ENCODE data around the gene UTP14C. TPM values are rescaled to one million over a fixed set of nuclear protein-coding genes. Genes with fewer than 3 reads are reported as not detected.
A peak's percentile ranks its signal among the peaks of the same experiment; 100 is the strongest.
"Not testable (repeated sequence)": the region's sequence is repeated elsewhere in the genome, so short reads cannot be mapped to it uniquely, and the experiment has no call there.

UTP14C gene
- polyA plus RNA-seq, 5 donors = 25.6 to 34.4 (median 32.6) TPM

DNA sequence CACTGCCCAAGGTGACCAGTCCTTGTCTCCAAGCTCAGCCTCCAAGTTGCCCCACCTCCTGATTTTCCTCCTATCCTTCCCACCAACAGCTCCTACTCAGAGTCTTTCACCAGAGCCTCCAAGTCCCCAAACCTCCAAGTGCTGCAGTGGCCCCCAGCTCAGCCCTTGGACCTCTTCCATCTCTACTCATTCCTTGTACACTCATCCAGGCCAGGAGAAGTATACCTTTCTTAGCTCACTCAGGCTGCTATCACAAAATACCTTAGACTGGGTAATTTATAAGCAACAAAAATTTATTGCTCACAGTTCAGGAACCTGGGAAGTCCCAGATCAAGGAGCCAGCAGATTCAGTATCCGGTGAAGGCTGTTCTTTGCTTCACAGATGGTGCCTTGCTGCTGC is 24.6 kb upstream of the UTP14C start:
- DNase-seq = no peak

DNA sequence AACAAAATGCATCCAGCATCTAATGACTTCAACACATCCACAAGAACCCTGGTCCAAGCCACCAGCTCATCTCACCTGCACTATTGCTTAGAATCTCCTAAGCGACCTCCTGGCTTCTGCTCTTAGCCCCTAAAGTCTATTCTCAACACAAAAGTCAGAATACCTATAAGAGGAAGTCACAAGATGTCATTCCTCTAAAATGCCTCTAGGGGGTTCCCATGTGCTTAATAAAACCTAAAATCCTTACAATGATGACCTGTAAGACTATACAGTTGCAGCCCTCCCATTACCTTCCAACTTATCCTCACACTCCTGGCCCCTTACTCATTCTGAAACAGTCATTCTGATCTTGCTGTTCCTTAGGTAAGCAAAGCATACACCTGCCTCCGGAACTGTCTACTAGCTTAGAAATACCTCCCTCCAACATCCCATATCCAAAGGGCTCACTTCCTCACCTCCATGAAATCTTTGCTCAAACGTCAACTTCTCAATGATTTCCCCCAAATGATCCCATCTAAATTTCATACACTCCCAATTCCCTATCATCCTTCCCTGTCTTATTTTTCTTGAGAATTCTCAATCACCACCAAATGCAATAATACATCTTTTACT is 23.3 kb upstream of the UTP14C start:
- no peak for DNase-seq

DNA sequence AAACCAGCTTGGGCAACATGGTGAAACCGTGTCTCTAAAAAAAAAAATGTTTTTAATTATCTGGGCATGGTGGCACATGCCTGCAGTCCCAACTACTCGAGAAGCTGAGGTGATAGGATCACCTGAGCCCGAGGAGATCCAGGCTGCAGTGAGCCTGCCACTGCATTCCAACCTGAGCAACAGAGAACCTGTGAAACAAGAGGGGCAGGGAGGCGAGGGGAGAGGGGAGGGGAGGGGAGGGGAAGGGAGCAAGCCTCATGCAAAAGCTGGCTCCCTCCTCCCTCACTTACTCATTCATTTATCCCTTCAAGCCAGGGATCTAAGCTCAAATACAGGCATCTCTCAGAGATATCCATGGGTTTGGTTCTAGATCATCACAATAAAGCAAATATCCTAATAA is 22.1 kb upstream of the UTP14C start:
- no peak for DNase-seq

DNA sequence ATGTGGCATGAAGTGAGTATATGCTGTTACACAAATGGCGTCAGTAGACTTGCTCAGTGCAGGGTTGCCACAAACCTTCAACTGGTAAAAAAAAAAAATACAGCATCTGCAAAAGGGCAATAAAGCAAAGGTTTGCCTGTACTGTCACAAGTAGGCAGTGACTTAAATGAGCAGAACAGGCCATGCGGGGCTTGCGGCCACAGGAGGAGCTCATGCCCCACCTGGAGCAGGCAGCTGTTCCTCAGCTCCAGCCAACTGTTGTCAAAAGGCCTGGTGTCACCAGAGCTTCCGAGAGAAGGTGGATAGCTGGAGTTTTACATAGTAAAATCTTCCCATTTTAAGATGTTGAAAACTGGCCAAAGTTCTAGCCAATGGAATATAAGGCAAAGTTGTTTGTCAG is 20.9 kb upstream of the UTP14C start:
- no peak for DNase-seq

DNA sequence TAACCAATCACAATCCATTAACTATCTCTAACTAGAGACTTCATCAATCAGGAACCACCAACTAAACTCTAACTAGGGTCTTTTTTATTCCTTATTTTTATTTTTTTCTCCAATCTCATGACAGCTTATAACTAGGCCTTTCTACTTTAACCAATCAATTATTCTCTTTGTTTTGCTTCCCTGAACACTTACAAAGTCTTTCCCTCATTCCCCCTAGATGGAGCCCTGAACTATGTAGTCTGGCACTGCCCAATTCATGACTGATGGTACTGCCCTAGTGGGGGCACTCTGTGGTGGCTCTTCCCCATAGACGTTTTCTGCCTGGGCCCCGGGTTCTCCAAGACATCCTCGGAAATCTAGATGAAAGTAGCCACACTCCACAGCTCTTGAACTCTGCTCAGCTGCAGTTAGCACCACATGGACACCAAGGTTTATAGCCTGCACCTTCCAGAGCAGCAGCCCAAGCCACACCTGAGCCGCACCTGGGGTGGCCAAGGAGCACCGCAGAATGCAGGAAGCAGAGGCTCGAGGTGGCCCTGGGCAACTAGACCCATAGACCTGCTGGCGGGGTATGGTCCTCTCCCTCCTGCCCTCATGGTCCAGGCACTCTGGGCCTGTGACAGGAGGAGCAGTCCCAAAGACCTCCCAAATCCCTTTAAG is 19.9 kb upstream of the UTP14C start:
- DNase-seq = no peak

DNA sequence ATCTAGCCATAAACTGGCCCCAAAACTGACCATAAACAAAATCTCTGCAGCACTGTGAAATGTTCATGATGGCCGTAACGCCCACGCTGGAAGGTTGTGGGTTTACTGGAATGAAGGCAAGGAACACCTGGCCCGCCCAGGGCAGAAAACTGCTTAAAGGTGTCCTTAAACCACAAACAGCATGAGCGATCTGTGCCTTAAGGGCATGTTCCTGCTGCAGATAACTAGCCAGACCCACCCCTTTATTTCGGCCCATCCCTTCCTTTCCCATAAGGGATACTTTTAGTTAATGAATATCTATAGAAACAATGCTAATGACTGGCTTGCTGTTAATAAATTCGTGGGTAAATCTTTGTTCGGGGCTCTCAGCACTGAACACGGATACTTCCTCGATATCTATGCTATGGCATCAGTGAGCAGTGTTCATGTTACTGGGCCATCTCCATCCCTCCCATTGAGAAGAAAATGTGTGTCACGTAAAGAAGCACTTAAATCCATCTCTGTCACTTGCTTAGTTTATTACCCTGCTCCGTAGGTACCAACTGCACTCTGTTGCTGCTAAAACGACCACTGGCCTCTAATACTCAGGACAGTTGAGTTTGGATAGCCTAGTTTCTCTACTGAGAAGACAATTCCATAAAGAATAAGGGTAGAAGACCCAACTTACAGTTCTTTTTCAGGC is 18.5 kb upstream of the UTP14C start:
- DNase-seq = no peak

DNA sequence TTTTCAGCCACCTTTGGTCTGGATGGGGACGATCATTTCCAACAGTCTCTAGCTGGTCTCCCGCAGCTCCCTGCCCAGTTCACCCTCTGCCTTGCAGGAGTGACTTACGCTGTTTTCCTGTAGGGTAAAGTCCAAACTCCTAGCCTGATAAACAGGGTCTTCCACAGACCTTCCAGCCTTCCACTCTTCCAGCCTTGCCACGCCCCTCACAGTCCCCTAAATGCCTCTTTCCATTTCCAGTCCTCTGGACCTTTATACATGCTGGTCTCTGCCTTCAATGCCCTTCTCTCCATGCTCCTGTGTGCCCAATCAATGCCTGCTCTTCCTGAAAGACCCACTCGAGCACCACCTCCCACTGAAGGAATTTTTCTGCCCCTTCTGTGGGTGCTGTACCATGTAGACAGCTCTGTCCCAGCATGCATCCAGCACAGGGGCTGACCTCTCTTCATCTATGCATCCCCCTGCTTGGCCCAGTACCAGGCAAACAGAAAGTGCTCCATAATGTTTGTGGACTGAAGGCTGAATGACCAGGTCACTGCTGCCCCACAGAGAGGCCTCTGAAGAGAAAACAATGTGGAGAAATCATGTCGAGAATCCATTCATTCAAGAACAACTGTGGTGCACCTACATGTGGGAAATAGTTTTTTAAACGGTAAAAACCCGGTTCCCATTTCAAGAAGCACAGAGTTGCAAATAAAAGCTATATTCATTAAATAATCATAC is 17.8 kb upstream of the UTP14C start:
- DNase-seq = no peak

DNA sequence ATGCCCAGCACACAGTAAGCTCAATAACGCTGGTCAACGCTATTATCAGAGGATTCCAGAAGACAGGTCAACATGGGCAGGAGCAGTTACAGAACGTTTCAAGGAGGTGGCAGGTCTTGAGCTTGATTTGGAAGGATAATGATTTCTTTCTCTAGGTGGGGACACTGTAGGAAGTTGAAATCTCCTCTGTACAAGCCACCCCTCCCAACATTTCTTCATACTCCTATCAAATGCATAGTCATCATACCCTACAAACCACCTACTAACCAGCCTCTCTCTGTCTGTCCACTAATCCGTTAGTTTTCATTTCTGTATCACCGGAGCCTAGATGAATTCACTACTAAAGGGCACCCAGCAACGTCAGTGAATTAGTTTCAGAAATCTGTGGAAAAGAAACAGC is 14.5 kb upstream of the UTP14C start:
- DNase-seq = no peak

DNA sequence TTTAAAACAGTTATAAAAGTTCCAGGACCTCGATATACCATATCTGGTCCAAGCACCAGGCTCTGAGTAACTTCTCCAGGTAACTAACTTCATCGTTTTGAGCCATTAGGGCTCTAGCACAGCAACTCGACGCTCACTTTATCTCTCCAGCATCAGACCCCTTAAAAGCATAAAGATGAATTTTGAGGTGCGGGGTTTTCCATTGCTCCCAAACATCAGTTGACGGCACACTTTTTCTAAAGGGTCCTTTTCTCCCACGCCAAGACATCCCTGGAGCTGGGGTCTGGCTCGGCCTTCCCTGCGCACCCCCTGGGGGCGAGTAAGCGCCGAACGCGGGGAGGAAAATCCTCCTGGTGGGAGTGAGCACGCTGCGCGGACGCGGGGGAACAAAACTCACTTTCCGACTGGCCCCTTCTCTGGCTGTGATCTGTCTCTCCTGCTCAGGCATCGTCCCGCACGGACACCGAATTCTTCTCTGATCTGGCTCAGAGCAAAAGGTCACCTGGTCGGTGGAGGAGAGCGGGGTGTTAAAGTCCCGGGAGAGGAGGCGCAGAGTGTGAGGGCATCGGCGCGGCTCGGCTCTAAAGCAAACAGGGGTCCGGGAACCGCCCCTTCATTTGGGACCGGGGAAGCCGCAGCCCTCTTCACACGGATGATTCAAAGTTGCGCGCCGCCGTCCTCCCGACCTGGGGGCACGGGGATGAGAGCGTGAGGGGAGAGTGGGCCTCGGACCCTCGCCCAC is 13.4 kb upstream of the UTP14C start, which contains the start of gene ATP7B:
Gene ATP7B (minus strand): TSS at position 561 of the 742 bp plus-strand sequence. CDS start 113 bp downstream, at position 448.
- no peak for DNase-seq

DNA sequence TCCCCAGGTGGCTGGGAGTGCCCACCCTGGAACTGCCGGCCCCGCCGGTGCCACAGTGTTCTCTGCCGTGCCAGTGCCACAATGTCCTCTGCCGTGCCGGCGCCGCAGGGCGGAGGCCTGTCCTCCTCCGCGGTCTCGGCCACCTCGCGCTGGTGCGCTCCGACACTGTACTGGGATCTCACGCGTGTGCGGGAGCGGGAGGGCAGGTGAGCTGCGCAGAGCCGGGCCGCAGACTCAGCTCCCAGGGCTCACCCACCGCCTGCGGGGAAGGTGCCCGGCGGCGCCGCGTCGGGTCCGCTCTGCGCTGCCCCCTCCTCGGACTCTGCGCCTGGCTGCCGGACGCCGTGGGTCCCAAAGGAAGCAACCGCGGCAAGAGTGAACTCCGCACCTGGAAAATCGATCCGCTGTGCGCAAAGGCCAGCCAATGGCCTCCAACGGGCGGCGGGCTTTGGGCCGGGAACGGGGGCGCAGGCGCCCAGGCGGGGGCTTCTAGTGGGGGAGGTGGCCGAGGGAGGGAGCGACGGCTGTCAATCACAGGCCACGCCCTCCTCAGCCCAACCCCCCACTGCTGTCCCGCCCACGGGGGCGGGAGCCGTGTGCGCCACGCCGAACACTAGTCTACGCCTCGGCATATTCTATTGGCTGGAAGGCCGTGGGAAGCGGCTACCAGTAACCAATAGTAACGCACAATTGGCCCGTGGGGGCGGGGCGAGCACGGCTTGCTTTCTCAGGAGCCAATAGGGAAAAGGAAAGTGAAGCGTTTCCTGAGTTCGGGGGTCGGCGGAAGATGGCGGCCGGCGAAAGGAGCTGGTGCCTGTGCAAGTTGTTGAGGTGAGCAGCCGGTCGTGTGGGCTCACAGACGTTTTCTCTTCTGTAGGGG is 12.6 kb upstream of the UTP14C start, which contains the start of gene ALG11:
Gene ALG11 (plus strand): TSS at position 767 of the 880 bp plus-strand sequence. CDS start 21 bp downstream, at position 788.
- peak; percentile 97 to 98 for DNase-seq

DNA sequence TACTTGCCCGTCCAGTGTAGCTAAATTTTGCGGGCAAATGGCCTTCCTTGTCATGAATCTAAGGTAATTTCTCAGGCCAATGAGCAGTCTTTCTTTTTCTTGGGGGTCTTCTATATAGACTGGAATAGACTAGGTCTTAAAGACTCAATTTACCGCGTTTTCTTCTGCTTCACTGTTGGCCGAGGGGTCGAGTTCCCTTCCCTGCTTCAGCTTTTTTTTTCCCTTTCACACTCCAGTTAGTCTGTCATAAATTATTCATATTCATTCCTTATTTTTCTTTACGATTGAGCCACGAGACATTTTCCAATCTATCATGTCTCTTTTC is 12.0 kb upstream of the UTP14C start:
- DNase-seq = no peak

DNA sequence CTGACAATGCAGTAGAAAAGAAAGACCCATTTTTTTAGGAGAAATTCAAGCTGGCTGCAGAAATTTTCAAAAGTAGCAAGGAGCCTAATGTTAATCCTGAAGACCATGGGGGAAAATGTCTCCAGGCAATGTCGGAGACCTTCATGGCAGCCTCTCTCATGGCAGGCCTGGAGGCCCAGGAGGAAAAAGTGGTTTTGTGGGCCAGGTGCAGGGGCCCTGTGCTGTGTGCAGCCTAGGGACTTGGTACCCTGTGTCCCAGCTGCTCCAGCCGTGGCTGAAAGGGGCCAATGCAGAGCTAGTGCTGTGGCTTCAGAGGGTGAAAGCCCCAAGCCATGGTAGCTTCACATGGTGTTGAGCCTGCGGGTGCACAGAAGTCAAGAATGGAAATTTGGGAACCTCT is 8.2 kb upstream of the UTP14C start:
- DNase-seq = no peak

DNA sequence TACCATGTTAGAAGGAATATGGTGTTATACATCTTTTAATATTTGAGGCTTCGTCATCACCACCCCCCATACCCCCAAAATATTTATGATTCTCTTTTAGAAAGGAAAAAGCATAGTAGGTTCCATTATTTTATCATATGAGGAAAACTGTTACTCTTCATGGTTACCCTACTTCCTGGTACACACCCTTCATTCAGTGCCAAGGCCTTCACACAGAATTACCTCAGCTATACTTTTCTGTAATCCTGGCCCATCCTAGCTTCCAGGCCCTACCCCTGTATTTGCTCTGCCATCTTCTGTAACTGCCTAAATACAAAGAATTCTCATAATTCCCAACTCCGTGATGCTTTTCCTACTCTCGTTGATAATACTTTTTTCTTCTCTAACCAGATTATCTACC is 4.3 kb upstream of the UTP14C start:
- no peak for DNase-seq

DNA sequence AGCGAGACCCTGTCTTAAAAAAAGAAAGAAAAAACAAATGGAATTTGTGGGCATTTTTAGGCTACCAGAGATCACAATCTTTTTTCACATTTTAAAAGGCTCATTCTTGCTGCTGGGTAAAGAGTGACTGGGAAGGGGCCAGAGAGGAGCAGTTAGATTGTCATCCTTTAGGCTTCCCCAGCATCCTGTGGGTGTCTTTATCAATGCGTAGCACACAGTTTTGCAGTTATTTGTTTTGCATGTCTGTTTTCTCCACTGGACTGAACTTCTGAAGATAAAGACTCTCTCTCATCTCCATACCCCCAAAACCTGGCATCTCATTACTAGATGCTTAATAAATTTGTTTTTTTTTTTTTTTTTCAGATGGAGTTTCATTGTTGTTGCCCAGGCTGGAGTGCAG is 2.1 kb upstream of the UTP14C start:
- DNase-seq = no peak

DNA sequence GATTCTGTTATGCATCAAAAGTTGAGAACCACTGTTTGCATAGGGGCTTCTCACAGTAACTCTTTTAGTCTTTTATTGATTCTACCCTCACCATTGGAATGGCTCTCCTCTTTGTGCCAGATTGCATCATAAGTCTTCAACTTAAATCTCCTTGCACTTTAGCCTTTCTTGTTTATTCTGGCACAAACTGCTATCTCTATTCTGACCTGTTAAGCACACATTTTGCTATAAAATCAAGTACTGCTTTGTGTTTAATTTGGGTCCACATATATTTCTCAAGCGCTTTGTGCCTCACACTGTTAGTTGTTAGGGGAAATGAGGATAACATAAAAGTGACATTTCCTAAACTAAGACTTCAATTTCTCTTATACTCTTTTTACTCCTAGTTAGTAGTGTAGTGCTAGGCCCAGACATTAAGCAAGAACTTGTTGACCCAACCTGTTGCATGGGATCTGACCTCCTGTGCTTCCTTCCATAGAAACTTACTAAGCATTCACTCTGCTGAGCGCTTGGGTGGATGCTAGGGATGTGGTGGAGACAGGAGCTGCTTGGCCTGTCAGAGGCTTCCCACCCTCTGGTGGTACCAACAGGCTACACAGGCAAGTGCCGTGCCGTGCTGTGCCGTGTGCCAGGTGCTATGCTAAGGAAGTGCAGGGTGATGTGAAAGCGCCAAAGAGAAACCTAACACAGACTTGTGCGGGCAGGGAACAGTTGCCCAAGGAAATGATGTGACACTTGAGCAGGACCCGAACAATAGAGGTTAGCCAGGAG is 1.2 kb downstream of the UTP14C start:
- no peak for DNase-seq

DNA sequence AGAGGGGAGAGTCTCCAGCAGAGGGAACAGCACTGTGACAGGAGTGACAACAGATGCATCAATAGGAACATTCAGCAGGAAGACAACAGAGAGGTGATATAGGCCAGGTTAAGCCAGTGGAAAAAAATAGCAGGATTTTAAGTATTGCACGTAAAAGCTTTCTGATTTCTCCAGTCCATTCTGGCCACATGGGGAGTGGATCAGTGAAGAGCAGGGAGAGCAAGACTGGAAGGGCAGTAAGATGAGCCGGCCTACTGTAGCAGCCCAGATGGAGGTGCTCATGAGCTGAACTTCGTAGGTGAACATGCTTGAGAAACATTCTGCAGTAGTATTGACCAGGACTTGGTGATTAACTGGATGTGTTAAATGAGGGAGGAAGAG is 1.7 kb downstream of the UTP14C start:
- no peak for DNase-seq

DNA sequence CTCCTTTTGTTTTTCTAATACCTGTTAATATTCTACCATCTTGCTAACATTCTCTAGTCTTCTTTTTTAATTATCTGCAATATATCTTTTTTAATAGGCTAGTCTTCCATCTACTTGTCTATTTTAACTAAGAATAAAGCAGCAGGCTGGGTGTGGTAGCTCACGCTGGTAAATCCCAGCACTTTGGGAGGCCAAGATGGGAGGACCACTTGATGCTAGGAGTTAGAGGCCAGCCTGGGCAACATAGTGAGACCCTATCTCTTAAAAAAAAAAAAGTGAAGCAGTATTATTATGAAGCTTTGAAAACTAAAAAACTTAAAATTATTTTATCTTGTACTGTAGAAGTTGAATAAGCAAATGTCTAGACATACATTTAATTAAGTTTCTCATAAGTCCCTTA is 3.3 kb downstream of the UTP14C start:
- no peak for DNase-seq

DNA sequence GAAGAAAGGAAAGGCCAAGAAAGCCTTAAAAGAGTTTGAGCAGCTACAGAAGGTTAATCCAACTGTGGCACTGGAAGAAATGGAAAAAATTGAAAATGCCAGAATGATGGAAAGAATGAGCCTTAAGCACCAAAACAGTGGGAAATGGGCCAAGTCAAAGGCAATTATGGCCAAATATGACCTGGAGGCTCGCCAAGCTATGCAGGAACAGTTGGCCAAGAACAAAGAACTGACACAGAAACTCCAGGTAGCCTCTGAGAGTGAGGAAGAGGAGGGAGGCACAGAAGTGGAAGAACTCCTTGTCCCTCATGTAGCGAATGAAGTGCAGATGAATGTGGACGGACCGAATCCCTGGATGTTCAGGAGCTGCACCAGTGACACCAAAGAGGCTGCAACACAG is 5.1 kb downstream of the UTP14C start:
- DNase-seq = no peak

DNA sequence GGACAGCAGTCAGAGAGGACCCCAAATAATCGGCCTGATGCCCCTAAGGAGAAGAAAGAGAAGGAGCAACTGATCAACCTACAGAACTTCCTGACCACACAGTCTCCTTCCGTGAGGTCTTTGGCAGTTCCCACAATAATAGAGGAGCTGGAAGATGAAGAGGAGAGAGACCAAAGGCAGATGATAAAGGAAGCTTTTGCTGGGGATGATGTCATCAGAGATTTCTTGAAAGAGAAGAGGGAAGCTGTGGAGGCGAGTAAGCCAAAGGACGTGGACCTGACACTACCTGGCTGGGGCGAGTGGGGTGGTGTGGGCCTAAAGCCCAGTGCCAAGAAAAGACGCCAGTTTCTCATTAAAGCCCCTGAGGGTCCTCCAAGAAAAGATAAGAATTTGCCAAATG is 5.9 kb downstream of the UTP14C start:
- not testable (repeated sequence) for DNase-seq

DNA sequence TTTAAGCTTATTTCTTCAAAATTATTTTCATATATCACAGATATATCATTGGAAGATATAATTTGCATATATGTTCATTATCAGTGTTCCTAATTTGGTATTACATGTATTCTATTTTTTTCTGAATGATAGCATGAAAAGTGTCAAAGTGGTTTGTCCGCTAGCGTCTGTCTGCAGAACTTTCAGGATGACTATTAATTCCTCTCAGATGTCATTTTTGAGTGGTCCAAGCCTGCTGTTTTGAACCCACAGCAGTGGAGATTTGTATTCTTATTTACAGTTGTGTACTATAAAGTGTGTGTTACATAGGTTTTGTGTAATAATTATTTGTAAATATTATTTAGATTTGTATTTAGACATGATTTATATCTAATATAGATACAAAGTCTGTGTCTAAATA is 8.5 kb downstream of the UTP14C start:
- DNase-seq = no peak

All from right lung (tissue), 5 donors.